Measurements from ENCODE around the gene DEPDC5.

The DEPDC5 gene

GRCh38 chr22:31923136-31923535 lies 169.3 kb downstream of the DEPDC5 start:
- peak in 18 of 58 donors; percentile 6 to 63 (median 20) for DNase-seq

GRCh38 chr22:31923747-31924146 lies 169.9 kb downstream of the DEPDC5 start:
- DNase-seq = no peak

- DNase-seq = no peak
Measured at GRCh38 chr22:31925056-31925455, 171.2 kb downstream of the DEPDC5 start.

GRCh38 chr22:31926024-31926423 lies 172.2 kb downstream of the DEPDC5 start:
- DNase-seq = peak in 3 of 58 donors; percentile 27 to 39 (median 28)

GRCh38 chr22:31926969-31927368 lies 173.2 kb downstream of the DEPDC5 start:
- DNase-seq = peak in 51 of 58 donors; percentile 24 to 91 (median 67)

- no peak for DNase-seq
Measured at GRCh38 chr22:31927562-31927961, 173.7 kb downstream of the DEPDC5 start.

- DNase-seq = peak in 21 of 58 donors; percentile 13 to 67 (median 33)
Measured at GRCh38 chr22:31929167-31929930, 175.5 kb downstream of the DEPDC5 start.

GRCh38 chr22:31932863-31933262 lies 179.0 kb downstream of the DEPDC5 start:
- no peak for DNase-seq

GRCh38 chr22:31933406-31933805 lies 179.6 kb downstream of the DEPDC5 start:
- no peak for DNase-seq

GRCh38 chr22:31933816-31934482 lies 180.1 kb downstream of the DEPDC5 start:
- DNase-seq = no peak

GRCh38 chr22:31935961-31936635 lies 182.3 kb downstream of the DEPDC5 start:
- DNase-seq = no peak

- DNase-seq = peak in 1 of 58 donors; percentile 13
Measured at GRCh38 chr22:31937341-31937740, 183.5 kb downstream of the DEPDC5 start.

- DNase-seq = peak in 27 of 58 donors; percentile 9 to 80 (median 35)
Measured at GRCh38 chr22:31938296-31938695, 184.5 kb downstream of the DEPDC5 start.

- no peak for DNase-seq
Measured at GRCh38 chr22:31940506-31940905, 186.7 kb downstream of the DEPDC5 start.

- DNase-seq = no peak
Measured at GRCh38 chr22:31942091-31942490, 188.3 kb downstream of the DEPDC5 start.

GRCh38 chr22:31943206-31943977 lies 189.6 kb downstream of the DEPDC5 start:
- no peak for DNase-seq

- peak; percentile 73 to 97 (median 94) for DNase-seq
Measured at GRCh38 chr22:31943978-31944699, 190.3 kb downstream of the DEPDC5 start, which contains the start of gene YWHAH. Gene YWHAH (plus strand): TSS chr22:31944535. CDS start chr22:31944734, 199 bp downstream.

GRCh38 chr22:31944700-31945442 lies 191.1 kb downstream of the DEPDC5 start:
- peak in 19 of 58 donors; percentile 32 to 80 (median 60) for DNase-seq

- DNase-seq = no peak
Measured at GRCh38 chr22:31945443-31945855, 191.6 kb downstream of the DEPDC5 start.
